Ovary (tissue), 3 donors: ENCODE data around the gene OTX1.
"Not testable (repeated sequence)": the region's sequence is repeated elsewhere in the genome, so short reads cannot be mapped to it uniquely, and the experiment has no call there.

Source experiments
- CTCF ChIP-seq, 3 donors: fragments of 450-650 bp in 2 of 3; fragments of 200-600 bp in 1 of 3; IDR thresholded peaks; one replicate each; pipeline versions ENCODE4 v1.5.1 to v1.8.0; 2016 to 2022; ENCODE audit warnings: antibody characterized with exemption in 3 of 3, mild to moderate bottlenecking in 1 of 3
- POLR2A ChIP-seq: fragments of 450-650 bp; IDR thresholded peaks from one replicate; pipeline ENCODE4 v1.6.1; 2017; ENCODE audit warnings: antibody characterized with exemption, mild to moderate bottlenecking, moderate library complexity
- donor health status: DM: no; HTN: no; CAD: no.

GRCh38 chr2:63019686-63020085 is 30.9 kb upstream of the OTX1 start:
- TF ChIP-seq CTCF (IDR thresholded peaks at IDR 0.05); POLR2A: not testable (repeated sequence)
